Thoracic aorta (tissue), 2 donors: ENCODE data around the gene RECQL5. TPM values are rescaled to one million over a fixed set of nuclear protein-coding genes. Genes with fewer than 3 reads are reported as not detected.

Source experiments
- ATAC-seq: fragments of 150-250 bp; one replicate; pipeline ENCODE4 v1.8.0; 2017; ENCODE audit warnings: low read depth; ENCODE audit not compliant: insufficient number of reproducible peaks, low FRiP score
- DNase-seq: peaks from one replicate; pipeline ENCODE4 v3.0.0-alpha.2; 2020; ENCODE audit warnings: low spot score
- H3K27ac ChIP-seq, 2 donors: fragments of 200-600 bp; sonication (generic); 1 replicate in 1 of 2; 2 replicates in 1 of 2; pipeline ENCODE4 v1.5.1; 2016; ENCODE audit warnings: mild to moderate bottlenecking in 2 of 2, moderate library complexity in 2 of 2
- H3K27me3 ChIP-seq: fragments of 200-600 bp; sonication (generic); replicated peaks from 2 replicates; pipeline ENCODE4 v1.6.0; 2016; ENCODE audit warnings: mild to moderate bottlenecking; ENCODE audit not compliant: insufficient read depth
- H3K36me3 ChIP-seq: fragments of 200-600 bp; sonication (generic); one replicate; pipeline ENCODE4 v1.5.1; 2016
- H3K4me1 ChIP-seq, 2 donors: fragments of 200-600 bp; sonication (generic); 1 replicate in 1 of 2; 2 replicates in 1 of 2; pipeline versions ENCODE4 v1.5.1 to v1.6.0; 2016; ENCODE audit warnings: low read depth in 2 of 2, mild to moderate bottlenecking in 1 of 2; ENCODE audit not compliant: control insufficient read depth in 1 of 2
- H3K4me3 ChIP-seq: fragments of 200-600 bp; sonication (generic); 2 replicates; pipeline ENCODE4 v1.5.1; 2016; ENCODE audit warnings: mild to moderate bottlenecking
- H3K9me3 ChIP-seq: fragments of 200-600 bp; sonication (generic); 2 replicates; pipeline ENCODE4 v1.5.1; 2016
- total RNA-seq, 2 donors: library from RNA; depleted of rRNA; stranded (reverse); fragments of >200 nt; gene quantifications; one replicate each; pipeline versions ENCODE4 v1.1.0 to v1.2.3, GENCODE V29; 2016
- TF ChIP-seq, protein P1 (sequence below): fragments of 200-600 bp; sonication (generic); IDR thresholded peaks from one replicate; pipeline ENCODE4 v1.5.1; 2019; ENCODE audit warnings: antibody characterized with exemption

The RECQL5 gene
- total RNA-seq, 2 donors from 2014 or later: 12.6 to 29.9 TPM

DNA sequence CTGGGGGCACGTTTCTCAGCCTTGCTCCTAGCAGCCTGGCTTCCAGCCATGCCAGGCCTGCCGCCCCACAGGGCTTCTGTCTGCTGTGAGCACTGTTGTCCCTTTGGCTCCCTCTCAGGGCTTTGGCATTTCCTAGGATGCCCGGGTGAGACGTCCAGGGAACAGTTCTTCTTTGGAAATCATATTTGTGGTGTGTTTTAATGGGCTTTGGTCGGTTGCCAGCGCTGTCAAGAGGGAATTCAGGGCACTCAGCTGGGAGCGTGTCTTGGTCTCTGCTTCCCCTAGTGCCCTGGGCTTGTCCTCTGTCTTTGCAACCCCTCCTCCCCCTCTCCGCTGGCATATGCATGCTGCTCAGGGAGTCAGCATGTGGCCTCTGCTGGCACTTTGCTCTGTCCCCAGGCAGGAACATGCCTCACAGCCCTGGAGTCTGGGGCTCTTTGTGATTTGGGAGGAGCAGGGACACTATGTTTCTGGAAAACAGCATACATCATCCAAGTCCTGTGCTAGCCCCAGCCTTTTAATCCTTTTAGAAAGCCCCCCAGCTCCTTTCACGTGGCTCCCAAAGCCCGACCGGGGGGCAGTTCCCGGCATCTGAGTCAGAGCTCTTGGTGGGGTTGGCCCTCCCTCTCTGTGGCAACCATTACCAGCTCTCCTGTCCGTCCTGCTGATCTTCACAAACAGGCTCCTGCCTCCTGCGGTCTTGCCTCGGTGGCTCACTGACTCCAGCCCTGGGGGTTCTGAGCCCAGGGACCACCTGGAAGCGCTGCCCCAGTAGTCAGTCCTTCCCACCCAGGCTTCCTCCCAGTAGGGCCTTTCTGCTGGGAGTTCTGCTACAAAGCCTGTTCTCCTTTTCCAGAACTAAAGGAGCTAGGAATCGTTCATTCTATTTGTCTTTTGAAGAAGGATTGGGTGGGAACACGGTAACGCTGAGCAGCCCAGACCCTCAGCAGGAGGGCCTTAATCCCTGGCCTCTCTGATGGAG is 26.8 kb upstream of the RECQL5 start:
- ATAC-seq: peak; percentile 46
- no peak for DNase-seq
- peak overlapping the region; percentile 49 to 54 for H3K27ac ChIP-seq
- no peaks in the 10 kb centered on the region for H3K9me3 ChIP-seq
- peaks cover 5 to 21% of the 10 kb centered on the region in 2 donors for H3K4me1 ChIP-seq
- H3K27me3 ChIP-seq: no peaks in the 10 kb centered on the region
- peaks cover 26% of the 10 kb centered on the region for H3K36me3 ChIP-seq
- H3K4me3 ChIP-seq: no peak overlapping the region
- TF ChIP-seq, protein P1, sequence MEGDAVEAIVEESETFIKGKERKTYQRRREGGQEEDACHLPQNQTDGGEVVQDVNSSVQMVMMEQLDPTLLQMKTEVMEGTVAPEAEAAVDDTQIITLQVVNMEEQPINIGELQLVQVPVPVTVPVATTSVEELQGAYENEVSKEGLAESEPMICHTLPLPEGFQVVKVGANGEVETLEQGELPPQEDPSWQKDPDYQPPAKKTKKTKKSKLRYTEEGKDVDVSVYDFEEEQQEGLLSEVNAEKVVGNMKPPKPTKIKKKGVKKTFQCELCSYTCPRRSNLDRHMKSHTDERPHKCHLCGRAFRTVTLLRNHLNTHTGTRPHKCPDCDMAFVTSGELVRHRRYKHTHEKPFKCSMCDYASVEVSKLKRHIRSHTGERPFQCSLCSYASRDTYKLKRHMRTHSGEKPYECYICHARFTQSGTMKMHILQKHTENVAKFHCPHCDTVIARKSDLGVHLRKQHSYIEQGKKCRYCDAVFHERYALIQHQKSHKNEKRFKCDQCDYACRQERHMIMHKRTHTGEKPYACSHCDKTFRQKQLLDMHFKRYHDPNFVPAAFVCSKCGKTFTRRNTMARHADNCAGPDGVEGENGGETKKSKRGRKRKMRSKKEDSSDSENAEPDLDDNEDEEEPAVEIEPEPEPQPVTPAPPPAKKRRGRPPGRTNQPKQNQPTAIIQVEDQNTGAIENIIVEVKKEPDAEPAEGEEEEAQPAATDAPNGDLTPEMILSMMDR: no peak

GRCh38 chr17:75692976-75693375 is 26.0 kb upstream of the RECQL5 start:
- TF ChIP-seq, protein P1: no peak
- Histone ChIP-seq H3K9me3 (no peaks in the 10 kb centered on the region), H3K36me3 (peaks cover 23% of the 10 kb centered on the region), H3K4me3 (no peak overlapping the region), H3K27ac (peak overlapping the region; percentile 36 to 47), H3K27me3 (no peaks in the 10 kb centered on the region), H3K4me1 (peaks cover 5 to 21% of the 10 kb centered on the region in 2 donors)
- ATAC-seq (no peak), DNase-seq (no peak)

- Histone ChIP-seq H3K4me1 (peaks cover 5 to 24% of the 10 kb centered on the region in 2 donors), H3K27ac (no peak overlapping the region), H3K27me3 (no peaks in the 10 kb centered on the region), H3K4me3 (no peak overlapping the region), H3K36me3 (peaks cover 16% of the 10 kb centered on the region), H3K9me3 (no peaks in the 10 kb centered on the region)
- no peak for ATAC-seq
- TF ChIP-seq, protein P1: no peak
- DNase-seq: no peak
Measured at GRCh38 chr17:75691801-75692626, 25.1 kb upstream of the RECQL5 start.

DNA sequence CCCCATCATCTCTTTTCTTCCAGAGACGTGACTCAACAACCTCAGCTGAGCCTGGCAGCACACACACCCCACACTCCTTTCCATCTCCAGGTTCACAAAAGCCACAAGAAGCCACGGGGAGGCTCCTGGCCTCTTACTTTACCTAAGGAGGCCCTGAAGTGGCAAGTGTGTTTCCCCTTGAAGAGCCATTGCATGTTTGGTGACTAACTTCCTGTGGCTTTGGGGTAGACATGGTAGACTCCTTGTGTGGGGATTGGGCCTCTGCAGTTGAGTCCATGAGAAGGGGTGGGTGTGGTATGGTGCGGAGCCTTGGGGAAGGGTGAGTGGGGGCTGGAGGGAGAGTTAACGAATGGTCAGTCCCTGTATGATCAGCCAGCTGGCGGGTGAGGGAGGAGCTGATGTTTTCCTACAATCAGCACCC is 24.4 kb upstream of the RECQL5 start:
- ATAC-seq: no peak
- Histone ChIP-seq H3K9me3 (no peaks in the 10 kb centered on the region), H3K4me3 (no peak overlapping the region), H3K36me3 (peaks cover 15% of the 10 kb centered on the region), H3K27me3 (no peaks in the 10 kb centered on the region), H3K27ac (no peak overlapping the region), H3K4me1 (peaks cover 5 to 27% of the 10 kb centered on the region in 2 donors)
- TF ChIP-seq, protein P1: no peak
- no peak for DNase-seq

GRCh38 chr17:75689441-75689873 is 22.5 kb upstream of the RECQL5 start:
- H3K9me3 ChIP-seq: no peaks in the 10 kb centered on the region
- DNase-seq (no peak), ATAC-seq (no peak)
- peaks cover 5 to 24% of the 10 kb centered on the region in 2 donors for H3K4me1 ChIP-seq
- TF ChIP-seq, protein P1: no peak
- no peak overlapping the region for H3K4me3 ChIP-seq
- H3K27ac ChIP-seq: no peak overlapping the region
- H3K36me3 ChIP-seq: peaks cover 14% of the 10 kb centered on the region
- H3K27me3 ChIP-seq: no peaks in the 10 kb centered on the region
